ENCODE measurements around the gene CLEC3B.
"Not testable (repeated sequence)": the region's sequence is repeated elsewhere in the genome, so short reads cannot be mapped to it uniquely, and the experiment has no call there.

DNA sequence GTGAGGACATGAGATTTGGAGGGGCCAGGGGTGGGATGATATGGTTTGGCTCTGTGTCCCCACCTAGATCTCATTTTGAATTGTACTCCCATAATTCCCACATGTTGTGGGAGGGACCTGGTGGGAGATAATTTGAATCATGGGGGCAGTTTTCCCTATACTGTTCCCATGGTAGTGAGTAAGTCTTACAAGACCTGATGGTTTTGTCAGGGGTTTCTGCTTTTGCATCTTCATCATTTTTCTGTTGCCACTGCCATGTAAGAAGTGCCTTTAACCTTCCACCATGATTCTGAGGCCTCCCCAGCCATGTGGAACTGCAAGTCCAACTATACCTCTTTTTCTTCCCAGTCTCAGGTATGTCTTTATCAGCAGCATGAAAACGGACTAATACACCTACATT is 52.2 kb downstream of the CLEC3B start:
- TF ChIP-seq JUN (IDR thresholded peaks at IDR 0.05; ENCODE audit: low read depth, low read length); BRCA1 (IDR thresholded peaks at IDR 0.05; ENCODE audit: low read depth, low read length); POLR2A (IDR thresholded peaks at IDR 0.05; ENCODE audit: control extremely low read depth in 1 of 2, low read depth in 2 of 2, low read length in 2 of 2); KDM1A (IDR thresholded peaks at IDR 0.05; ENCODE audit: borderline replicate concordance, low read length); YY1 (IDR thresholded peaks at IDR 0.05; ENCODE audit: low read depth, low read length); POLR2AphosphoS5 (IDR thresholded peaks at IDR 0.05; ENCODE audit: low read depth, low read length); CHD2 (IDR thresholded peaks at IDR 0.05; ENCODE audit: low read length); ASH2L (IDR thresholded peaks at IDR 0.05; ENCODE audit: low read length): not testable (repeated sequence)
- TF ChIP-seq, protein P1, sequence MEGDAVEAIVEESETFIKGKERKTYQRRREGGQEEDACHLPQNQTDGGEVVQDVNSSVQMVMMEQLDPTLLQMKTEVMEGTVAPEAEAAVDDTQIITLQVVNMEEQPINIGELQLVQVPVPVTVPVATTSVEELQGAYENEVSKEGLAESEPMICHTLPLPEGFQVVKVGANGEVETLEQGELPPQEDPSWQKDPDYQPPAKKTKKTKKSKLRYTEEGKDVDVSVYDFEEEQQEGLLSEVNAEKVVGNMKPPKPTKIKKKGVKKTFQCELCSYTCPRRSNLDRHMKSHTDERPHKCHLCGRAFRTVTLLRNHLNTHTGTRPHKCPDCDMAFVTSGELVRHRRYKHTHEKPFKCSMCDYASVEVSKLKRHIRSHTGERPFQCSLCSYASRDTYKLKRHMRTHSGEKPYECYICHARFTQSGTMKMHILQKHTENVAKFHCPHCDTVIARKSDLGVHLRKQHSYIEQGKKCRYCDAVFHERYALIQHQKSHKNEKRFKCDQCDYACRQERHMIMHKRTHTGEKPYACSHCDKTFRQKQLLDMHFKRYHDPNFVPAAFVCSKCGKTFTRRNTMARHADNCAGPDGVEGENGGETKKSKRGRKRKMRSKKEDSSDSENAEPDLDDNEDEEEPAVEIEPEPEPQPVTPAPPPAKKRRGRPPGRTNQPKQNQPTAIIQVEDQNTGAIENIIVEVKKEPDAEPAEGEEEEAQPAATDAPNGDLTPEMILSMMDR (IDR thresholded peaks at IDR 0.05; ENCODE audit: control extremely low read depth in 1 of 3, insufficient read depth in 1 of 3, low read depth in 1 of 3, low read length in 3 of 3): not testable (repeated sequence)
- TF ChIP-seq, protein P2, sequence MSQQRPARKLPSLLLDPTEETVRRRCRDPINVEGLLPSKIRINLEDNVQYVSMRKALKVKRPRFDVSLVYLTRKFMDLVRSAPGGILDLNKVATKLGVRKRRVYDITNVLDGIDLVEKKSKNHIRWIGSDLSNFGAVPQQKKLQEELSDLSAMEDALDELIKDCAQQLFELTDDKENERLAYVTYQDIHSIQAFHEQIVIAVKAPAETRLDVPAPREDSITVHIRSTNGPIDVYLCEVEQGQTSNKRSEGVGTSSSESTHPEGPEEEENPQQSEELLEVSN (IDR thresholded peaks at IDR 0.05): not testable (repeated sequence)
- TF ChIP-seq, protein P3, sequence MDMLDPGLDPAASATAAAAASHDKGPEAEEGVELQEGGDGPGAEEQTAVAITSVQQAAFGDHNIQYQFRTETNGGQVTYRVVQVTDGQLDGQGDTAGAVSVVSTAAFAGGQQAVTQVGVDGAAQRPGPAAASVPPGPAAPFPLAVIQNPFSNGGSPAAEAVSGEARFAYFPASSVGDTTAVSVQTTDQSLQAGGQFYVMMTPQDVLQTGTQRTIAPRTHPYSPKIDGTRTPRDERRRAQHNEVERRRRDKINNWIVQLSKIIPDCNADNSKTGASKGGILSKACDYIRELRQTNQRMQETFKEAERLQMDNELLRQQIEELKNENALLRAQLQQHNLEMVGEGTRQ (IDR thresholded peaks at IDR 0.05; ENCODE audit: low read length): not testable (repeated sequence)
- TF ChIP-seq, protein P4, sequence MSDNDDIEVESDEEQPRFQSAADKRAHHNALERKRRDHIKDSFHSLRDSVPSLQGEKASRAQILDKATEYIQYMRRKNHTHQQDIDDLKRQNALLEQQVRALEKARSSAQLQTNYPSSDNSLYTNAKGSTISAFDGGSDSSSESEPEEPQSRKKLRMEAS (IDR thresholded peaks at IDR 0.05): not testable (repeated sequence)
